ENCODE data around the gene PCGF3.
"Not testable (repeated sequence)": the region's sequence is repeated elsewhere in the genome, so short reads cannot be mapped to it uniquely, and the experiment has no call there.

PCGF3 gene

DNA sequence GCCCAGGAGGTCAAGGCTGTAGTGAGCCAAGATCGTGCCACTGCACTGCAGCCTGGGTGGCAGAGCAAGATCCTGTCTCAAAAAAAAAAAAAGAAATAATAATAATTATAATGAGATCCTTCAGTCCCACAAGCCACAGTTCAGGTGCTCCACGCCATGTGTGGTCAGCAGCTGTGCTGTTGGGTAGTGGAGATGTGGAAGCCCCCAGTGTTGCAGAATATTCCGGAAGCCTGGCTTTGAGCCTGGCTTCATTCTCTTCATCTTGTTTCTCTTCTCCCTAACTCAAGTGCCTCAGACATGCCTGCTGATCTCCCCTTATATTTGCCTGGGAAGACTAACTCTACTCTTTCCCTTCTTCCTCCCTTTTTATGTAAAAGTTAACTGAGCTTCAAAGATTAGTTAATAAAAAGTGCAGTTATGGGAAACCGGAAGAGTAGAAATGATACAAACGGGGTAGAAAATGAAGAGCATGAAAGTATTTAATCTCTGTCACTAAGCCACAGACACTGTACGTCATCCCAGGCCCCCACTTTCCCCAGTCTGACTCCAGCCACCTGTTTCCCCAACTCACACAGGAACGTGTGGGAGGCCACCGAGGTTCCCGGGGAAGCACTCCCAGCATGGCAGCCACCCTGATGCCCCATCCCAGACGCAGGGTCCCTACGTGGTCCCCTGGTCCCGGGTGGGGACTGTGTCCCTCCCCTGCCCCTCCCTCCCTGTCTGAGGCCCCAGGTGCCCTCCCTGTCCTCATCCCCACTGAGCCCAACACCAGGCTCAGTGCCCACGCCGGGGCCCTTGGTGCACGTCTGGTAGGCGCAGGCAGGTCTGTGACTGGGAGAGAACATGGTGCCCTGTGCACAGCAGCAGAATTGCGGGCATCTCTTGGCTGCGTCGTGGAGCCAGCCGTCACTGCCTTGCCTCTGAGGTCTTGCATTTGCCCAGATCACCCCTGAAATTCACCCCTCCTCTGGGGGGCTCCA is 24.0 kb downstream of the PCGF3 start:
- no peak overlapping the region for H3K27ac ChIP-seq
- no peak for TF ChIP-seq CTCF (conservative IDR thresholded peaks at IDR 0.05)

- TF ChIP-seq CTCF (conservative IDR thresholded peaks at IDR 0.05): no peak
- no peak overlapping the region for H3K27ac ChIP-seq
Measured at GRCh38 chr4:730511-730910, 24.9 kb downstream of the PCGF3 start.

DNA sequence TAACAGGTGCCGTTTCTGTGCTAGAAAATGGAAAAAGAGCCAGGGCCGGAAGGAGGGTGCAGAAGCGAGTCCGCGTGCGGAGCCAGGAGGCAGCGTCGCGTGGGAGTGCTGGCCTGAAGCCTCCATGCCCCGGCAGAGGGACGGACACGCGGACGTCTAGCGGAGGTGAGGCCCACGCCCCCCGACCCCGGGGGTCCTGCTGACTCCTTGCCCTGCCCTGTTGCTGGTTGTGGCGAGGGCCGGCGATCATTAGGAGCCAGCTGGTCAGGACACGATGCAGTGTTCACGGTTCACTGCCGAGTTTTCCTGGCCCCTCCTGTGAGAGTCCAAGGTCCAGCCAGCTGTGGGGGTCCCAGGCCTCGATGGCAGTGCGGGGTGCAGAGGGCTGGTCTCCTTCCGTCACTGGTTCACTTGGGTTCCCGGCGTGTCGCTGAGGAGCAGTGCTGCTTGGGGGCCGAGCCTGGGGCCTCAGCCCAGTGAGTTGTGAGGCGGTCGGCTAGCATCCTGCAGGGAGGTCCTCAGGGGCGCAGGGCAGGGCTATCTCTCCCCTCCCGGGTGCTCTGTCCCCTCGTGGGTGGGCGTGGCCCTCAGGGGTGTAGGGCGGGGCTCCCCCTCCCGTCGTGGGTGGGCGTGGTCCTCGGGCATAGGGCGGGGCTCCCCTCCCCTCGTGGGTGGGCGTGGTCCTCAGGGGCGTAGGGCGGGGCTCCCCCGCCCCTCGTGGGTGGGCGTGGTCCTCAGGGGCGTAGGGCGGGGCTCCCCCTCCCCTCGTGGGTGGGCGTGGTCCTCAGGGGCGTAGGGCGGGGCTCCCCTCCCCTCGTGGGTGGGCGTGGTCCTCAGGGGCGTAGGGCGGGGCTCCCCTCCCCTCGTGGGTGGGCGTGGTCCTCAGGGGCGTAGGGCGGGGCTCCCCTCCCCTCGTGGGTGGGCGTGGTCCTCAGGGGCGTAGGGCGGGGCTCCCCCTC is 25.6 kb downstream of the PCGF3 start:
- H3K27ac ChIP-seq: not testable (repeated sequence)

DNA sequence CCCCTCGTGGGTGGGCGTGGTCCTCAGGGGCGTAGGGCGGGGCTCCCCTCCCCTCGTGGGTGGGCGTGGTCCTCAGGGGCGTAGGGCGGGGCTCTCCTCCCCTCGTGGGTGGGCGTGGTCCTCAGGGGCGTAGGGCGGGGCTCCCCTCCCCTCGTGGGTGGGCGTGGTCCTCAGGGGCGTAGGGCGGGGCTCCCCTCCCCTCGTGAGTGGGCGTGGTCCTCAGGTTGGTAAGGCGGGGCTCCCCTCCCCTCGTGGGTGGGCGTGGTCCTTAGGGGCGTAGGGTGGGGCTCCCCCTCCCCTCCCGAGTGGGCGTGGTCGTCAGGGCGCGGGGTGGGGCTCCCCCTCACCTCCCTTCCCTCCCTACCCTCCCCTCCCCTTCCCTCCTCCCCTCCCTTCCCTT is 26.3 kb downstream of the PCGF3 start:
- H3K27ac ChIP-seq: not testable (repeated sequence)

GRCh38 chr4:732486-732885 is 26.9 kb downstream of the PCGF3 start:
- H3K27ac ChIP-seq: no peak overlapping the region
- no peak for TF ChIP-seq CTCF (conservative IDR thresholded peaks at IDR 0.05)

DNA sequence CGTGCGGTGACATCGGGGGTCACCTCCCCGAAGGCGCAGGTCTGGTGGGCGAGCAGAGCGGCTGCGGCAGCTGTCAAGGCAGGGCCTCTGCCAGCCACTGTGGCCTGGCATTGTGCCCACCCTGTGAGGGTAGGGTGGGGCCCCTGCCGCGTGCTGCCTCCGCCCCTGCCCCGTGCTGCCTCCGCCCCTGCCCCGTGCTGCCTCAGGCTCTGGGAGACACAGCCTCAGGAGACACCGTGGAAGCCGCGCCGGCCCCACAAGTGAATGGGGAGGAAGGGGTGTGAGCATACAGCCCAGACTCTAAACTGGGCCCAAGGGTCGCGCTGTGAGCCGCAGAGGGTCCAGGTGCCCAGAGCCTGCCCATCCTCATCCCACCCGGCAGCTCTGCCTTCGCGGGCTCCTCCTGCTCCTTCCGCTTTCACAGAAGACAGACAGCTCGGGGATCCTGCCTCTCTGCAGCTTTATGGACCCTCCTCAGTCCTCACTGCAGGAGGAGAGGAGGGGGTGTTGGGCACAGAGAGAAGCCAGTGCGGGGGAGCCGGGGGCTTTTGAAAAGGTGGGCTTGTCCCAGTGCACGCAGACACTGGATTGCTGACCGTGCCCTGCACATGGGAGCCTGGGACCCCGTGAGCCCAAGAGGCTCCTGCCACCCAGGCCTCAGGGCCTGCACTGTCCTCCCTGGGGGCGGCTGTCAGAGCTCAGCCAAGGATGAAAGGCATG is 27.4 kb downstream of the PCGF3 start:
- TF ChIP-seq CTCF (conservative IDR thresholded peaks at IDR 0.05): no peak

GRCh38 chr4:733631-733980 is 28.0 kb downstream of the PCGF3 start:
- no peak for TF ChIP-seq CTCF (conservative IDR thresholded peaks at IDR 0.05)
- no peak overlapping the region for H3K27ac ChIP-seq

More for the DNA sequence above, 27.4 kb downstream of the PCGF3 start:
- no peak overlapping the region for H3K27ac ChIP-seq

DNA sequence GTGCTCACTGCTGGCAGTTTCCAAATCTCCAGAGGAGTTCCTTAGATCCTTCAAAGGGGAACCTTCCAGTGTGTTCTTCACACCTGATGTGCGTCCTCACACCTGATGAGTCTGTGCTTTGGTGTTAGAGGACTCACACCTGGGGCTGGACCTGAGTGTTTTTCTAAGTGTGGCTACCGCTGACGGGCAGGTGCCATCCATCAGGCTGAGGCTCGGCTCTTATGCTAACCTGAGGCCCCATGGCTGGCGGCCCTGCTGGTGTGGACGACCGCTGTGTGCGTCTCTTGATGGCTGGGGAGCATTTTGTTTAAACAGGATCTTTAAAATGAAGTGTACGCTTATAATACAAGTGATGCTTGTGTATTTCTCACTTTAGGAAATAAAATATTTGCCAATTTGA is 28.4 kb downstream of the PCGF3 start:
- no peak for TF ChIP-seq CTCF (conservative IDR thresholded peaks at IDR 0.05)
- no peak overlapping the region for H3K27ac ChIP-seq
